HCT116 (cell line): ENCODE data around the gene CNTNAP2. TPM values are rescaled to one million over a fixed set of nuclear protein-coding genes. Genes with fewer than 3 reads are reported as not detected.

Experiments
- ATAC-seq: fragments of 200-7000 bp; cut with Tn5 transposase; 2 replicates; pipeline ENCODE4 v1.9.1; 2020; ENCODE audit warnings: mild to moderate bottlenecking, moderate library complexity
- BruUV-seq: library from RNA; stranded (reverse); fragments of 400-500 nt; replicated peaks from 2 replicates; lab custom pipeline; 2021; lab: Mats Ljungman, UMichigan
- CTCF ChIA-PET: fragments of 300-600 bp; sonication (Branson Sonifier 250); formaldehyde crosslinking; loops from one replicate; lab custom pipeline; 2021; ENCODE audit warnings: antibody characterized with exemption; lab: Charles Lee
- POLR2A ChIA-PET: fragments of 300-600, 350-600 bp; sonication (Branson Sonifier 250); formaldehyde crosslinking; loops from one replicate; lab custom pipeline; 2021; ENCODE audit warnings: antibody characterized with exemption; lab: Charles Lee
- RAD21 ChIA-PET, 2 experiments: fragments of 300-600 bp; sonication (Branson Sonifier 250); formaldehyde crosslinking; loops; one replicate each; lab custom pipeline; 2023; ENCODE audit warnings: low total read pairs in 2 of 2; ENCODE audit not compliant: uncharacterized antibody in 2 of 2, unreplicated experiment in 2 of 2, low non-redundant PET in 1 of 2; lab: Charles Lee
- DNase-seq: peaks from one replicate; pipeline ENCODE4 v3.0.0-alpha.2; 2010; ENCODE audit warnings: low read depth, low spot score
- H2AFZ ChIP-seq: fragments of 200-600 bp; shearing (Covaris generic), sonication (generic); 2 replicates; pipeline ENCODE4 v1.6.1; 2017; ENCODE audit warnings: low read depth, mixed run types, mixed read lengths, antibody characterized with exemption, low read length; ENCODE audit not compliant: poor library complexity, severe bottlenecking
- H3K27ac ChIP-seq: 2 replicates; pipeline ENCODE4 v1.5.1; 2012; ENCODE audit warnings: low read depth, low read length
- H3K27me3 ChIP-seq: fragments of 200-600 bp; sonication (generic); 2 replicates; pipeline ENCODE4 v1.6.1; 2016; ENCODE audit warnings: mixed run types, low read length, mixed read lengths; ENCODE audit not compliant: insufficient read depth
- H3K36me3 ChIP-seq, 2 experiments: fragments of 200-500 bp in 1 of 2; fragments of 200-600 bp in 1 of 2; sonication (Bioruptor generic) in 1 of 2; sonication (generic) in 1 of 2; 2 replicates each; pipeline versions ENCODE4 v1.5.1 to v1.6.1; 2014 to 2016; ENCODE audit warnings: low read length in 2 of 2, inconsistent platforms in 1 of 2, mixed read lengths in 1 of 2, mixed run types in 1 of 2; ENCODE audit not compliant: insufficient read depth in 2 of 2, control insufficient read depth in 1 of 2
- H3K4me1 ChIP-seq, 2 experiments: fragments of 200-600 bp in 1 of 2; sonication (generic) in 1 of 2; 2 replicates each; pipeline versions ENCODE4 v1.5.1 to v1.6.1; 2012 to 2017; ENCODE audit warnings: low read length in 2 of 2, inconsistent platforms in 1 of 2, mild to moderate bottlenecking in 1 of 2, mixed read lengths in 1 of 2, mixed run types in 1 of 2, moderate library complexity in 1 of 2; ENCODE audit not compliant: insufficient read depth in 2 of 2, control insufficient read depth in 1 of 2
- H3K4me2 ChIP-seq: fragments of 200-600 bp; sonication (generic); 2 replicates; pipeline ENCODE4 v1.6.1; 2017; ENCODE audit warnings: mixed run types, low read length, mixed read lengths
- H3K4me3 ChIP-seq, 2 experiments: fragments of 200-600 bp in 1 of 2; sonication (generic) in 1 of 2; replicated peaks in 1 of 2; 2 replicates each; pipeline ENCODE4 v1.5.1; 2011 to 2016; ENCODE audit warnings: low read length in 2 of 2, control low read depth in 1 of 2, low read depth in 1 of 2, mild to moderate bottlenecking in 1 of 2, mixed read lengths in 1 of 2, mixed run types in 1 of 2
- H3K79me2 ChIP-seq: fragments of 200-600 bp; sonication (generic); 2 replicates; pipeline ENCODE4 v1.6.1; 2017; ENCODE audit warnings: mild to moderate bottlenecking, mixed run types, low read length, moderate library complexity, mixed read lengths; ENCODE audit not compliant: insufficient read depth
- H3K9ac ChIP-seq: fragments of 200-600 bp; sonication (generic); 2 replicates; pipeline ENCODE4 v1.6.1; 2016; ENCODE audit warnings: low read length, mixed read lengths
- H3K9me2 ChIP-seq: fragments of 200-600 bp; sonication (generic), shearing (Covaris generic); 2 replicates; pipeline ENCODE4 v1.6.1; 2017; ENCODE audit warnings: mixed run types, mild to moderate bottlenecking, moderate library complexity; ENCODE audit not compliant: insufficient read depth
- H3K9me3 ChIP-seq, 2 experiments: fragments of 200-500 bp in 1 of 2; fragments of 200-600 bp in 1 of 2; sonication (Bioruptor generic) in 1 of 2; sonication (generic) in 1 of 2; 2 replicates each; pipeline ENCODE4 v1.6.1; 2014 to 2017; ENCODE audit warnings: low read length in 2 of 2, mixed read lengths in 2 of 2, inconsistent platforms in 1 of 2, low read depth in 1 of 2, mild to moderate bottlenecking in 1 of 2, mixed run types in 1 of 2, moderate library complexity in 1 of 2; ENCODE audit not compliant: control insufficient read depth in 1 of 2, insufficient read depth in 1 of 2
- H4K20me1 ChIP-seq: fragments of 200-600 bp; sonication (generic), shearing (Covaris generic); 2 replicates; pipeline ENCODE4 v1.6.1; 2017; ENCODE audit warnings: mixed run types, mild to moderate bottlenecking, moderate library complexity; ENCODE audit not compliant: insufficient read depth
- CBX3 ChIP-seq: IDR thresholded peaks from 2 replicates; pipeline ENCODE4 v1.6.1; 2012; ENCODE audit warnings: low read depth
- CEBPB ChIP-seq: IDR thresholded peaks from 2 replicates; pipeline ENCODE4 v1.6.1; 2012; ENCODE audit warnings: low read depth
- EGR1 ChIP-seq: IDR thresholded peaks from 2 replicates; pipeline ENCODE4 v1.6.1; 2012; ENCODE audit warnings: low read depth
- ELF1 ChIP-seq: IDR thresholded peaks from 2 replicates; pipeline ENCODE4 v1.6.1; 2012; ENCODE audit warnings: low read depth, borderline replicate concordance
- EZH2 ChIP-seq: fragments of 200-600 bp; sonication (generic); IDR thresholded peaks from 2 replicates; pipeline ENCODE4 v1.6.1; 2017; ENCODE audit warnings: antibody characterized with exemption, mixed run types
- FOSL1 ChIP-seq: IDR thresholded peaks from 2 replicates; pipeline ENCODE4 v1.6.1; 2012; ENCODE audit warnings: low read depth
- JUND ChIP-seq: IDR thresholded peaks from 2 replicates; pipeline ENCODE4 v1.6.1; 2012
- MAX ChIP-seq: IDR thresholded peaks from 2 replicates; pipeline ENCODE4 v1.6.1; 2012
- POLR2A ChIP-seq: IDR thresholded peaks from 2 replicates; pipeline ENCODE4 v1.7.0; 2011; ENCODE audit warnings: borderline replicate concordance; ENCODE audit not compliant: insufficient read depth, insufficient read length; ENCODE audit errors: extremely low read depth
- POLR2AphosphoS5 ChIP-seq: IDR thresholded peaks from 2 replicates; pipeline ENCODE4 v1.6.1; 2011; ENCODE audit warnings: mild to moderate bottlenecking, low read depth, low read length, moderate library complexity
- RAD21 ChIP-seq: IDR thresholded peaks from 2 replicates; pipeline ENCODE4 v1.6.1; 2012; ENCODE audit warnings: low read depth, mild to moderate bottlenecking
- SIN3A ChIP-seq: IDR thresholded peaks from 2 replicates; pipeline ENCODE4 v1.6.1; 2012; ENCODE audit warnings: low read depth
- SP1 ChIP-seq: IDR thresholded peaks from 2 replicates; pipeline ENCODE4 v1.6.1; 2012; ENCODE audit warnings: low read depth
- SRF ChIP-seq: IDR thresholded peaks from 2 replicates; pipeline ENCODE4 v1.6.1; 2012; ENCODE audit warnings: low read depth
- TCF7L2 ChIP-seq: IDR thresholded peaks from 2 replicates; pipeline ENCODE4 v1.7.0; 2011; ENCODE audit warnings: borderline replicate concordance, inconsistent platforms; ENCODE audit not compliant: insufficient read depth, insufficient read length; ENCODE audit errors: extremely low read depth
- YY1 ChIP-seq: IDR thresholded peaks from 2 replicates; pipeline ENCODE4 v1.6.1; 2011; ENCODE audit warnings: low read length, low read depth, moderate library complexity, mild to moderate bottlenecking; ENCODE audit not compliant: insufficient replicate concordance; ENCODE audit errors: extremely low read depth
- ZBTB33 ChIP-seq: IDR thresholded peaks from 2 replicates; pipeline ENCODE4 v1.6.1; 2011; ENCODE audit warnings: mild to moderate bottlenecking, low read length, moderate library complexity; ENCODE audit not compliant: insufficient replicate concordance; ENCODE audit errors: extremely low read depth
- ZFX ChIP-seq: fragments of 450-650 bp; IDR thresholded peaks from 2 replicates; pipeline ENCODE4 v1.6.1; 2017
- ZNF274 ChIP-seq: fragments of 200-500 bp; sonication (Bioruptor generic); IDR thresholded peaks from 2 replicates; pipeline ENCODE4 v1.6.1; 2014; ENCODE audit warnings: mild to moderate bottlenecking, low read depth, low read length, inconsistent platforms
- intact Hi-C: fragments of 100-400 bp; cut with micrococcal nuclease; formaldehyde crosslinking; loops from 2 replicates; pipeline ENCODE4 v1.10.0; 2022
- total RNA-seq: library from RNA; stranded (reverse); gene quantifications from one replicate; pipeline ENCODE4 v1.2.1, GENCODE V29; 2021; ENCODE audit not compliant: unreplicated experiment
- TF ChIP-seq, protein P1 (sequence below), 3 experiments: fragments of 200-600 bp in 1 of 3; sonication (generic) in 1 of 3; IDR thresholded peaks in 2 of 3; conservative IDR thresholded peaks in 1 of 3; 2 replicates each; pipeline ENCODE4 v1.5.1; 2012 to 2017; ENCODE audit warnings: low read depth in 2 of 3, low read length in 2 of 3, antibody characterized with exemption in 1 of 3, borderline replicate concordance in 1 of 3, control low read depth in 1 of 3, mild to moderate bottlenecking in 1 of 3, mixed read lengths in 1 of 3, mixed run types in 1 of 3, moderate library complexity in 1 of 3; ENCODE audit not compliant: insufficient read depth in 1 of 3

The CNTNAP2 gene
- total RNA-seq, 1 experiment from 2014 or later: 0.37 TPM

DNA sequence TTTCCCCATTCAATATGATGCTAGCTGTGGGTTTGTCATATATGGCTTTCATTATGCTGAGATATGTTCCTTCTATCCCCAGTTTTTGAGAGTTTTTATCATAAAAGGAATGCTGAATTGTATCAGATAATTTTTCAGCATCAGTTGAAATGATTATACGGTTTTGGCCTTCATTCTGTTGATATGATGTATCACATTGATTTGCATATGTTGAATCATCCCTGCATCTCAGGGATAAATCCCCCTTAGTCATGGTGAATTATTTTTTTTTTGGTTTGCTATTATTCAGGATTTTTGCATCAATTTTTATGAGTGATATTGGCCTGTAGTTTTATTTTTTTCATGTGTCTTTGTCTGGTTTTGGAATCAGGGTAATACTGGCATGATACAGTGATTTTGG, 1321.6 kb downstream of the CNTNAP2 start:
- ATAC-seq (no peak), DNase-seq (no peak)
- Histone ChIP-seq H3K27ac (no peak overlapping the region), H2AFZ (no peak overlapping the region), H3K36me3 (no peaks in the 10 kb centered on the region), H3K4me2 (no peak overlapping the region), H3K4me1 (no peaks in the 10 kb centered on the region), H3K9ac (no peak overlapping the region), H3K27me3 (no peaks in the 10 kb centered on the region), H3K9me3 (peaks cover 5 to 13% of the 10 kb centered on the region in 2 experiments; a peak in 2 of 4 replicates), H3K4me3 (no peak overlapping the region), H3K79me2 (no peaks in the 10 kb centered on the region), H4K20me1 (no peaks in the 10 kb centered on the region), H3K9me2 (no peaks in the 10 kb centered on the region)
- intact Hi-C loops: no loop called here
- POLR2A ChIA-PET: no interaction called here
- no peak for TF ChIP-seq ZFX
- TF ChIP-seq SP1: no peak
- TF ChIP-seq FOSL1: no peak
- no peak for TF ChIP-seq CEBPB
- TF ChIP-seq MAX: no peak
- no peak for TF ChIP-seq EGR1
- no peak for TF ChIP-seq RAD21
- TF ChIP-seq, protein P1, sequence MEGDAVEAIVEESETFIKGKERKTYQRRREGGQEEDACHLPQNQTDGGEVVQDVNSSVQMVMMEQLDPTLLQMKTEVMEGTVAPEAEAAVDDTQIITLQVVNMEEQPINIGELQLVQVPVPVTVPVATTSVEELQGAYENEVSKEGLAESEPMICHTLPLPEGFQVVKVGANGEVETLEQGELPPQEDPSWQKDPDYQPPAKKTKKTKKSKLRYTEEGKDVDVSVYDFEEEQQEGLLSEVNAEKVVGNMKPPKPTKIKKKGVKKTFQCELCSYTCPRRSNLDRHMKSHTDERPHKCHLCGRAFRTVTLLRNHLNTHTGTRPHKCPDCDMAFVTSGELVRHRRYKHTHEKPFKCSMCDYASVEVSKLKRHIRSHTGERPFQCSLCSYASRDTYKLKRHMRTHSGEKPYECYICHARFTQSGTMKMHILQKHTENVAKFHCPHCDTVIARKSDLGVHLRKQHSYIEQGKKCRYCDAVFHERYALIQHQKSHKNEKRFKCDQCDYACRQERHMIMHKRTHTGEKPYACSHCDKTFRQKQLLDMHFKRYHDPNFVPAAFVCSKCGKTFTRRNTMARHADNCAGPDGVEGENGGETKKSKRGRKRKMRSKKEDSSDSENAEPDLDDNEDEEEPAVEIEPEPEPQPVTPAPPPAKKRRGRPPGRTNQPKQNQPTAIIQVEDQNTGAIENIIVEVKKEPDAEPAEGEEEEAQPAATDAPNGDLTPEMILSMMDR (IDR thresholded peaks at IDR 0.05 in 2 of 3, conservative IDR thresholded peaks at IDR 0.05 in 1 of 3; ENCODE audit: borderline replicate concordance in 1 of 3, insufficient read depth in 1 of 3, low read depth in 2 of 3, low read length in 2 of 3): no peak
- no peak for TF ChIP-seq POLR2AphosphoS5
- no peak for TF ChIP-seq ELF1
- TF ChIP-seq EZH2: no peak
- no peak for TF ChIP-seq ZBTB33
- TF ChIP-seq POLR2A: no peak
- no peak for TF ChIP-seq ZNF274
- no peak for TF ChIP-seq JUND
- no peak for TF ChIP-seq TCF7L2
- TF ChIP-seq YY1: no peak
- TF ChIP-seq CBX3: no peak
- TF ChIP-seq SRF: no peak
- no peak for TF ChIP-seq SIN3A
- CTCF ChIA-PET: no interaction called here
- BruUV-seq: no TSS peak
- RAD21 ChIA-PET: no interaction called here
